ENCODE measurements around the gene LCMT2.

Gene LCMT2

GRCh38 chr15:43275740-43276562 is 54.4 kb downstream of the LCMT2 start:
- DNase-seq, result no peak

- no peak for DNase-seq
These were observed 56.2 kb downstream of the LCMT2 start for GRCh38 chr15:43274136-43274535.
